HG02759 (cell line): ENCODE results near the gene CLEC4C.
"Not testable (repeated sequence)": the region's sequence is repeated elsewhere in the genome, so short reads cannot be mapped to it uniquely, and the experiment has no call there.

ENCODE experiments used
- ATAC-seq: cut with Tn5 transposase; IDR thresholded peaks from one replicate; pipeline ENCODE4 v1.9.1; 2021; ENCODE audit warnings: mild to moderate bottlenecking, moderate library complexity; ENCODE audit not compliant: unreplicated experiment

Gene CLEC4C, protein sequence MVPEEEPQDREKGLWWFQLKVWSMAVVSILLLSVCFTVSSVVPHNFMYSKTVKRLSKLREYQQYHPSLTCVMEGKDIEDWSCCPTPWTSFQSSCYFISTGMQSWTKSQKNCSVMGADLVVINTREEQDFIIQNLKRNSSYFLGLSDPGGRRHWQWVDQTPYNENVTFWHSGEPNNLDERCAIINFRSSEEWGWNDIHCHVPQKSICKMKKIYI

DNA sequence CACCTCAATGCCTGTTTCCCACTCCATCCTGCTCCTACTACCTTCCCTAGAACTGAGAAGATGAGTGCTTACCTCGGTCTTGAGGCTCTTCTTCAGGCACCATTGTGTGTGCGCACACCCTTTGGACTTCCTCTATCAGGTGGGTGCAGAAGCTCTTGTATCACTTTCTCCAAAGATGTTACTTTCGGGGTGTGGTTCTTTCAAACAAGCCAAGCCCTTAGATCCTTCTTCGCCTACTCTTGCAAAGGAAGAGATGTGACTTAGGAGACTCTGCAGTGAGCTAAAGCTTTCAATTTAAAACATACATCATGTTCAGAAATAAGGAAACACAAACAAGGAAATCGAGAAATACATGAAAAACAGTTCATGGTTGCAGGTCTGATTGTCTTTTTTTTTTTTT, at the start of gene CLEC4C:
Gene CLEC4C, minus strand, starts transcription at position 130 of the 400 bp plus-strand sequence. Its CDS starts 27 bp downstream, at position 103.
- no peak for ATAC-seq

DNA sequence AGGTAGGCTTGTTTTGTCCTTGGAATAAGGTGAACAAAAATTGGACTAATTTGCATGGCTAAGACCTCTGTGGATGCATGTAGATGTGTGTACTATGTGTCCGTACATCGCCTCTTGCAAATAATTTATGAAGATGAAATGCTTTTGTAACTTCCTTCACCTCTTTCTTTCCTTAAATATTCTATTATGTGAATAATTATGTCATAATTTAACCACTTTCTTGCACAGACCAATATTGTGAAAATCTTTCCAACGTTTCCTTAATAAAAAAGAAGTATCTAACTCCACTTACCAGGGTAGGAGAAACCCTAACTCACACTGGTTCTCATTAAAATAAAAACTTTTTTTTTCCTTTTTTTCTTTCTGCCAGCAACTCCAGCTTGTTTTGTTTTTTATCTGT, 46.0 kb upstream of the CLEC4C start:
- ATAC-seq, result no peak

DNA sequence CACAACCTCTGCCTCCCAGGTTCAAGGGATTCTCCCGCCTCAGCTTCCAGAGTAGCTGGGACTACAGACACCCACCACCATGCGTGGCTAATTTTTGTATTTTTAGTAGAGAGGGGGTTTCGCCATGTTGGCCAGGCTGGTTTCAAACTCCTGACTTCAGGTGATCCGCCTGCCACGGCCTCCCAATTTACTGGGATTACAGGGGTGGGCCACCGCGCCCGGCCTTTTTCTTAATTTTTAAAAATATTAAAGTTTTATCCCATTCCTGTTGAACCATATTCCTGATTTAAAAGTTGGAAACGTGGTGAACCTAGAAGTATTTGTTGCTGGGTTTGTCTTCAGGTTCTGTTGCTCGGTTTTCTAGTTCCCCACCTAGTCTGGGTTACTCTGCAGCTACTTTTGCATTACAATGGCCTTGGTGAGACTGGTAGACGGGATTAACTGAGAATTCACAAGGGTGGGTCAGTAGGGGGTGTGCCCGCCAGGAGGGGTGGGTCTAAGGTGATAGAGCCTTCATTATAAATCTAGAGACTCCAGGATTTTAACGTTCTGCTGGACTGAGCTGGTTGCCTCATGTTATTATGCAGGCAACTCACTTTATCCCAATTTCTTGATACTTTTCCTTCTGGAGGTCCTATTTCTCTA, 41.8 kb upstream of the CLEC4C start, which contains the start of gene NANOG:
Gene NANOG, plus strand, starts transcription at position 519 of the 645 bp plus-strand sequence. CDS start 213 bp downstream, outside the sequence.
- not testable (repeated sequence) for ATAC-seq

DNA sequence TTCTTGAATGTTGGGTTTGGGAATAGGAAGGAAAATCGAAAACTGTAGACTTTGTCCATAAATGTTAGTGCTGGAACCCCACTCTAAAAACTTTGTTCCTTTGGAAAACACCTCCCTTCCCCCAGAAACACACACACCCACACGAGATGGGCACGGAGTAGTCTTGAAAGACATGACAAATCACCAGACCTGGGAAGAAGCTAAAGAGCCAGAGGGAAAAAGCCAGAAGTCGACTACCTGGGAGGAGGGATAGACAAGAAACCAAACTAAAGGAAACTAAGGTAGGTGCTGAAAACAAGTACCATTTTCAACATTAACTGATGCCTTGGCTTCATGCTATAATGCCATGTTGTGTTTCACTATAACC, 41.1 kb upstream of the CLEC4C start:
- no peak for ATAC-seq

DNA sequence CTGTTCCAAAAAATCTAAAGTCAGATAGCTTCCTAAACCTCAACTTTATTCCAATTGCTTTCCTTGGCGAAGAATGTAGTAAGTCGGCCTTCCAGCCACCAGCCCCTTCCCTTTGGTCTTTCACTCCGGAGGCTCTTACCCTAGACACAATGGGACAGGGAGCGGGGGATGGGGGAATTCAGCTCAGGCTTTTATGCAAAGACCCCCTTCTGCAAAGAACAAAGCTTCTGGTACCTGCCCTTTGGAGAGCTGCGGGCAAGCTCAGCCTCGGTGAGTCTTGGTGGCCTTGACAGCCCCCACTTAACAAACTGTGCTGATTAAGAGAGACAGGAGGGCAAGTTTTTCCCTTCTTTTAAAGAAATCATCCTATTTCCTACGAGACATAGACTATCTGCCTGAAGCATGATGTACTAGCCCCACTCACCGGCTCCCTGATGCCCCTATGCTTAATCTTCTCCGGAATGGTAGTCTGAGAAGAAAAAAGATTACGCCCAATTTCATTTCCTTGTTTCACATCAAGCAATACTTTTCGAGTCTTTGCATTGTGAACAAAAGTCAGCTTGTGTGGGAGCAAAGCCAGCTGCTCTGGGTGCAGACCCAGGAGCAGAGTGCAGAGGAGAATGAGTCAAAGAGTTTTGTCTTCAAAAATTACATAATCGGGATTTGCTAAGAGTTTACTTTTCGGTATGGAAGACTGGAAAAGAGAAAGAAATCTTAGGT, 40.6 kb upstream of the CLEC4C start:
- ATAC-seq, result no peak

DNA sequence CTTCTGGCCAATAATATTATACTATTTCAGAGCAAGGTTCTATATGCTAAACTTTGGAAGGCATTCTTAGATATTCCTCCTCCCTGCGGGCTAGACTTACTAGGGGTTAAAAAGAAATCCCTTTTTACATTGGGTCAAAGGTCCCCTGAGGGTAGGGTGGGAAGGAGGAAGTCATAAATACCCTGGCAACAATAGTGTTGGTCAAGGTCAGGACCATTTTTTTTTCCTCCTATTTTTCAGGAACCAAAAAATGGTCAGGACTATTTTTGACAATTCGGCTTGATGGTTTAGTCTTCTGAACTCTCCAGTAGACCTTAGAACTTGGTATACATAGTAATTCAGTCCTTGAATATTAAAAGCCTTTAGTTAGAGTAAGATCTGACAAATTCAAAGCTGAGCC, 37.5 kb upstream of the CLEC4C start:
- ATAC-seq, result no peak

DNA sequence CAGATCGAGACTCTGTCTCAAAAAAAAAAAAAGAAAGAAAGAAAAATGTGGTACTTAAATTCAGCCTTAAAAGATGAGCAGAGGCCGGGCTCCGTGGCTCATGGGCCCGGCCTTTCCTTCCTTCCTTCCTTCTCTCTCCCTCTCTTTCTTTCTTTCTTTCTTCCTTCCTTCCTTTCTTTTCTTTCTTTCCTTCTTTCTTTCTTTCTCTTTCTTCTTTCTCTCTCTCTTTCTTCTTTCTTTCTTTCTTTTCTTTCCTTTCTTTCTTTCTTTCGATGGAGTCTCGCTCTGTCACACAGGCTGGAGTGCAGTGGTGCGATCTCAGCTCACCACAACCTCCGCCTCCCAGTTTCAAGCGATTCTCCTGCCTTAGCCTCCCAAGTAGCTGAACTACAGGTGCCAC, 36.3 kb upstream of the CLEC4C start:
- not testable (repeated sequence) for ATAC-seq

DNA sequence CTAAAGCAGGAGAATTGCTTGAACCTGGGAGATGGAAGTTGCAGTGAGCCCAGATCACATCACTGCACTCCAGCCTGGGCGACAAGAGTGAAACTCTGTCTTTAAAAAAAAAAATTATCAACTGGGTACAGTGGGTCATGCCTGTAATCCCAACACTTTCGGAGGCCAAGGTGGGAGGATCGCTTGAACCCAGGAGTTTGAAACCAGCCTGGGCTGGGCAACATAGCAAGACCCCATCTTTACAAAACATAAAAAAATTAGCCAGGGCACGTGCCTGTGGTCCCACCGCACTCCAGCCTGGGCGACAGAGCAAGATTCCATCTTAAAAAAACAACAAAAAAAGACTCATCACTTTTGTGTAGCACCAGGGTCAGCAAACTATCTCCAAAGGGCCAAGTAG, 34.9 kb upstream of the CLEC4C start:
- ATAC-seq, result no peak

DNA sequence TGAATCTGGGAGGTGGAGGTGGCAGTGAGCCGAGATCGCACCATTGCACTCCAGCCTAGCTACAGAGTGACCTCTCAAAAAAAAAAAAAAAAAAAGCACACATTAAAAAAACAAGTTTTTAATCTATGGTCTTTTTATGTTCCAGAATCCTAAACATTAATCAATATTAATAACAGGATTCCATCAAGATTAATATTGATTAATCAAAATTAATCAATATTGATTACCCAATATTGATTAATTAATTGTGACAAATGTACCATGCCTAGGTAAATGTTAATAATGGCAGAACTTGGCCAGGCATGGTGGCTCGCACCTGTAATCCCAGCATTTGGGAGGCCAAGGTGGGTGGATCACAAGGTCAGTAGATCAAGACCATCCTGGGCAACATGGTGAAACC, 34.1 kb upstream of the CLEC4C start:
- no peak for ATAC-seq

DNA sequence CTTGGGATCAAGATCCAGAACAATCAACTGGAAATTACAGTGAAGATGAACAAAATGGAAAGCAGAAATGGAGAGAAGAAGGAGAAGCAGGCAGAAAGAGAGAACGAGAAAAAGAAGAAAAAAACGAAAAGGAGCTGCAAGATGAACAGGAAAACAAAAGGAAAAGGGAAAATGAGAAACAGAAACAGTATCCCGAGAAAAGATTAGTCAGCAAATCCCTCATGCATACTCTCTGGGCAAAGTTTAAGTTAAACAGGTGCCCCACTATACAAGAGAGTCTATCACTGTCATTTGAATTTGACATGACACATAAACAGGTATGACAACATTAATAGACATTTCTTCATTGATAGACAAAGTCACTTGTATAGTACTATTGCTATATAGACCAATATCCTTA, 22.8 kb upstream of the CLEC4C start:
- ATAC-seq, result no peak

DNA sequence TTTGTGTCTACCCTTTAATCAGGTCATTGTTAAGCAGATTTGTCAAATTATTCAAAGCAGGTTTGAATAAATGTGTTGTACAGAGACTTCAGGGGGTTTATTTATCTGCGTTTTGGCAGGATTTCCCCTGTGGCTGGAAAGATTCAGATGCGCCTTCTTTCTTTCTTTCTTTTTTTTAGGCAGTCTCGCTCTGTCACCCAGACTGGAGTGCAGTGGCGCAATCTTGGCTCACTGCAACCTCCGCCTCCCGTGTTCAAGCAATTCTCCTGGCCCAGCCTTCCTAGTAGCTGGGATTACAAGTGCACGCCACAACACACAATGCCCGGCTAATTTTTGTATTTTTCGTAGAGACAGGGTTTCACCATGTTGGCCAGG, 11.6 kb upstream of the CLEC4C start:
- ATAC-seq, result no peak

DNA sequence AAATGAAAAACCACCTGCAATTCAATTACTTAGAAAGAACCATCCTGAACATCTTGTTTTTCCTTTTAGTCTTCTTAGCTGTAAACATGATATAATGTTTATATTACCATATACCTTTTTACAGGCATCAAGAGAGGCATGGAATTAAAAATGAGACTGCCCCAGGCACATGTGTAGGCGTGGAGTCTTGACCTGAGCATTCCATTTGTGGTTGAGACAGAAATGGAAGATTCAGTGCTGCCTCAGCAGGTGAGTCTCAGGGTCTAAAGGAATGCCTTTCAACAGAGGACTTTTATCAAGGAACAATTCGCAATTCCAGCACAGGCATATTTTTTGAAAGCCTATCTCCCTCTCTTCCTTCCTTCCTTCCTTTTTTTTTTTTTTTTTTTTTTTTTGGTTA, 9.8 kb upstream of the CLEC4C start:
- no peak for ATAC-seq

DNA sequence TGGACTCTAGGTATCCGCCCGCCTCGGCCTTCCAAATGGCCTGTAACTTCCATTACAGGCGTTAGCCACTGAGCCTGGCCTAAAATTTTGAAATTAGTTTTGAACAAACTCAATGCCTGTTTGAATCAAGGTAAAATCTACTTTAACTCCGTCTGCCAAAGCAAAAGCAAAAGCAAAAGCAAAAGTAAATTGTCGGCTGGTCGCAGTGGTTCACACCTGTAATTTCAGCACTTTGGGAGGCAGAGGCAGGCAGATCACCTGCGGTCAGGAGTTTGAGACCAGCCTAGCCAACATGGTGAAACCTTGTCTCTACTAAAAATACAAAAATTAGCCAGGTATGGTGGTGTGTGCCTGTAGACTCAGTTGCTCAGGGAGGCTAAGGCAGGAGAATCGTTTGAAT, 8.5 kb upstream of the CLEC4C start:
- not testable (repeated sequence) for ATAC-seq

DNA sequence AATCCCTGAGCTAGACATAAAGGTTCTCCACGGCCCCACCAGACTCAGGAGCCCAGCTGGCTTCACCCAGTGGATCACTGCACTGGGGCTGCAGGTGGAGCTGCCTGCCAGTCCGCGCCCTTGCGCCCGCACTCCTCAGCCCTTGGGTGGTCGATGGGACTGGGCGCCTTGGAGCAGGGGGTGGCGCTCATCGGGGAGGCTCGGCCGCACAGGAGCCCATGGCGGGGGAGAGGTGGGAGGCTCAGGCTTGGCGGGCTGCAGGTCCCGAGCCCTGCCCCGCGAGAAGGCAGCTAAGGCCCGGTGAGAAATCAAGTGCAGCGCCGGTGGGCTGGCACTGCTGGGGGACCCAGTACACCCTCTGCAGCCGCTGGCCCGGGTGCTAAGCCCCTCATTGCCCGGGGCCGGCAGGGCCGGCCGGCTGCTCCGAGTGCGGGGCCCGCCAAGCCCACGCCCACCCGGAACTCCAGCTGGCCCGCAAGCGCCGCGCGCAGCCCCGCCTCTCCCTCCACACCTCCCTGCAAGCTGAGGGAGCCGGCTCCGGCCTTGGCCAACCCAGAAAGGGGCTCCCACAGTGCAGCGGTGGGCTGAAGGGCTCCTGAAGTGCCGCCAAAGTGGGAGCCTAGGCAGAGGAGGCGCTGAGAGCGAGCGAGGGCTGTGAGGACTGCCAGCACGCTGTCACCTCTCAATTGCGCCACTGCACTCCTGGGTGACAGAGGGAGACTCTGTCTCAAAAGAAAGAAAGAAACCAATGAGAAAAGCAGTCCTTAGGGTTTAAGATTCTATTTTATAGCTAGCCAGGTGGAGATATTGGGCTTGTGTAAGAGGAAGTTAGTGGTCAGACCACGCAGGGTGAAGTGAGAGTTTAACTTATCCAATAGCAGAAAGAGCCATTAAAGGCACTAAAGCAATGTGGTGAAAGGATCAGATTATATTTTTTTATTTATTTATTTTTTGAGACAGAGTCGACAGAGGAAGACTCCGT, 5.1 kb upstream of the CLEC4C start:
- not testable (repeated sequence) for ATAC-seq

DNA sequence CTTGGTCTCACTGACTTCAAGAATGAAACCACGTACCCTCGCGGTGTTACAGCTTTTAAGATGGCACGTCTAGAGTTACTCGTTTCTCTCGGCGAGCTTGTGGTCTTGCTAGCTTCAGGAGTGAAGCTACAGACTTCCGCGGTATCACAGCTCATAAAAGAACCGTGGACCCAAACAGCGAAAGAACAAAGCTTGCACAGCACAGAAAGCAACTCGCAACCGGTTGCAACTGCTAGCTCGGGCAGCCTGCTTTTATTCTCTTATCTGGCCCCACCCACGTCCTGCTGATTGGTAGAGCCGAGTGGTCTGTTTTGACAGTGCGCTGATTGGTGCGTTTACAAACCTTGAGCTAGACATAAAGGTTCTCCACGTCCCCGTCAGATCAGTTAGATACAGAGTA, 4.2 kb upstream of the CLEC4C start:
- no peak for ATAC-seq

DNA sequence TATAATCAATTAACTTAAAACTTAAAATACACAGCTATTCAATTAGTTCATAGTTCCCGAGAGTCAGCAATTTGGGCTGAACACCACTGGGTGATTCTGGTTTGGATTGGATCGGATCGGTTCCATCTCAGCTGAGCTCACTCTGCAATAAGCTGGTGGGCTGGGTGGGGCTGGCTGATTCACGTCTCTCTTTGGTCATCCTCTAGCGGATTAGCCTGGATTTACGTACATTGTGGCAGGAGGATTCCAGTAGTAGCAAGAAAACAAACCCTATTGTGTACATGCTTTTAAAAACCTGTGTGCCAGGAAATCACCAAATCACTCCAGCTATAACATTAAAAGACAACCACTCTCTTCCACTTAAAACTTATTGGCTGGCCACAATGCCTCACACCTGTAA, 3.2 kb upstream of the CLEC4C start:
- ATAC-seq, result no peak

DNA sequence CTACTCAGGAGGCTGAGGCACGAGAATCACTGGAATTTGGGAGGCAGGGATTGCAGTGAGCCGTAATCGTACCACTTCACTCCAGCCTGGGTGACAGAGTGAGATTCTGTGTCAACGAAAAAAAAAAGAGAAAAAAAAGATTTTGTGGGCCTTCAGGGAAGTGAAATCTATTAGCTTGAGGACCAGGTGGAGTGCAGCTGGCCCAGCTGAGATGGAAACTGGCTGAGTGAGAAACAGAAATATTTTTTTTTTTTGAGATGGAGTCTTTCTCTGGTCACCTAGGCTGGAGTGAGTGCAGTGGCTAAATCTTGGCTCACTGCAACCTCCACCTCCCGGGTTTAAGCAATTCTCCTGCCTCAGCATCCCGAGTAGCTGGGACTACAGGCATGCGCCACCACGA, 2.3 kb upstream of the CLEC4C start:
- ATAC-seq, result no peak

DNA sequence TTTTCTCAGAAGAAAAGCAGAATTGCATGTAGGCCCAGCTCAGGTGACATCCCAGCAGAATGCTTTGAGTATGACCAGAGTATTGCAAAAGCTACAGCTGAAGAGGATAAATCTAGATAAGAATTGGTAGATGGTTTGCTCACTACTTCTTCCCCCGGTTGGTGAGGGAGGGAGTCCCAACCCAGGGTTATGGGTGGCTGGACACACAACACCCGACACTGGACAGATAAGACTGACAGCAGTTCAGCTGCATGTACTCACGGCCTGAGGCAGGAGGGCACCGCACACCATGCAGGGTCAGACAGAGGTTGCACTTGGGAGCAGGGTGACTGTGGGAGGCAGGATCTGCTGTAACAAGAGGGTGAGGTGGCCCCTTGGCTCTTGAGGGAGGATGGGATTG, 1.7 kb upstream of the CLEC4C start:
- no peak for ATAC-seq

DNA sequence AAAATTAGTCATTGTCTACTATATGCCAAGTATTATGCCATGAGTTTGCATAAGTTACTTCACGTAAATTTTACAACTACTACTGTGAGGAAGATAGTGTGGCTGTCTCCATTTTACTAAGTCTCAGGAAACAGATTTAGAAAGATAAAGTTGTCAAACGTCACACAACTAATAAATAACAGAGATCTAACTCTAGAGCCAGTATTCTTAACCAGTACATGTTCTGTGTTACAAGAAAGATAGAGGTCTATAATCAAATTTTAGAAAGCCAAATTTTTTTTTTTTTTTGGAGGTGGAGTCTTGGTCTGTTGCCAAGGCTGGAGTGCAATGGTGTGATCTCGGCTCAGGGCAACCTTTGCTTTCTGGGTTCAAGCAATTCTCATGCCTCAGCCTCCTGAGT, 14.2 kb downstream of the CLEC4C start:
- no peak for ATAC-seq

DNA sequence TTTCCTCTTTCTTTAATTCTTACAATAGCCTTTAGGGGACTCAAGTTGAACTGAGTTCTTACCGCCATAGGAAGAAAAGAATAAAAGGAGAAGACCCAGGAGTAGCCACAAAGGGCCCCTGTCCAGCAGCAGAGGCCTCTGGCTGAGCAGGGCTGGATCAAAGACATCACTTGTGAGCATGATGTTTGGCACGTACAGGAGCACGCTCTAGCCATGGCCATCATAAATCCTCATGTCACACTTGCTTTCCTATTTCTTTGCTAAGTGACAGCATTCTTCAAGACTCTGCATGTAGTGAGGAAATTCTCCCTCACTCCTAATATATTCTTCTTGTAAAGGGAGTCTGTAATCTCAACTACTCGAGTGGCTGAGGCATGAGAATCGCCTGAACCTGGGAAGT, 15.7 kb downstream of the CLEC4C start:
- no peak for ATAC-seq

DNA sequence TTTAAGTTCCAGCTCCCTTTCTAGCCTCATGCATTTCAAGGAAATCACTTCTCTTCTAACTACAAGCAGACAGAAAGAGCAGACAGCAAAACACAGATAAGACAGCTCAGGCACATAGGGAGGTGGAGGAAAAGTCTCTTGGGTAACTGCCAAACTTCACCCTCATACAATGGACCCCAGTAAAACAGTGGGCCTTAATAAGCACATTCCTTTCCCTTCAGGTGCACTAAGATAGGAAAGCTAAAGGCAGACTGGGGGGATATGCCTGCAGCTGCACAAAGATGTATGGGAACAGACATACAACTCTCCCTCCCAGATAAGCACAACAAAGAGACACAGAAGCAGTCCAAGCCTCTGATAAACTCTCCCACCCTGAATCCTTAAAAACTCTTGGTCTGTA, 16.2 kb downstream of the CLEC4C start:
- ATAC-seq, result not testable (repeated sequence)
